SK-N-SH treated with all-trans-retinoic acid at 6 μM for 48 hours (cell line): ENCODE results near the gene HMGCR.

ENCODE experiments used
- ARNTL ChIP-seq: fragments of 450-650 bp; formaldehyde crosslinking; IDR thresholded peaks from 2 replicates; pipeline ENCODE4 v1.5.0; 2020; ENCODE audit warnings: low read depth, mild to moderate bottlenecking, moderate library complexity, borderline replicate concordance
- BACH2 ChIP-seq: fragments of 250-450 bp; sonication (Bioruptor Pico); IDR thresholded peaks from 2 replicates; pipeline ENCODE4 v1.9.0; 2021; ENCODE audit warnings: mild to moderate bottlenecking, borderline replicate concordance
- CSDC2 ChIP-seq: fragments of 250-450 bp; sonication (Bioruptor Pico); IDR thresholded peaks from 2 replicates; pipeline ENCODE4 v1.5.0; 2020; ENCODE audit warnings: mild to moderate bottlenecking, moderate library complexity
- PATZ1 ChIP-seq: fragments of 250-450 bp; sonication (Bioruptor Pico); IDR thresholded peaks from 2 replicates; pipeline ENCODE4 v1.8.0; 2020; ENCODE audit warnings: mild to moderate bottlenecking, moderate library complexity, borderline replicate concordance
- PPARA ChIP-seq: fragments of 250-450 bp; sonication (Bioruptor Pico); IDR thresholded peaks from 2 replicates; pipeline ENCODE4 v1.5.0; 2020; ENCODE audit warnings: mild to moderate bottlenecking, borderline replicate concordance
- TCF4 ChIP-seq: fragments of 250-450 bp; sonication (Bioruptor Pico); IDR thresholded peaks from 2 replicates; pipeline ENCODE4 v1.8.0; 2021; ENCODE audit warnings: mild to moderate bottlenecking, moderate library complexity, borderline replicate concordance
- ZFP3 ChIP-seq: fragments of 250-450 bp; sonication (Bioruptor Pico); IDR thresholded peaks from 2 replicates; pipeline ENCODE4 v1.5.0; 2020; ENCODE audit warnings: mild to moderate bottlenecking, moderate library complexity
- ZFP30 ChIP-seq: fragments of 450-650 bp; formaldehyde crosslinking; IDR thresholded peaks from 2 replicates; pipeline ENCODE4 v1.5.0; 2022; ENCODE audit warnings: mild to moderate bottlenecking, moderate library complexity
- ZNF70 ChIP-seq: fragments of 450-650 bp; formaldehyde crosslinking; IDR thresholded peaks from 2 replicates; pipeline ENCODE4 v1.5.0; 2020; ENCODE audit warnings: mild to moderate bottlenecking, moderate library complexity
- ZNF8 ChIP-seq: fragments of 450-650 bp; formaldehyde crosslinking; IDR thresholded peaks from 2 replicates; pipeline ENCODE4 v1.5.0; 2020; ENCODE audit warnings: mild to moderate bottlenecking, moderate library complexity
- TF ChIP-seq, protein P1 (sequence below): fragments of 250-450 bp; sonication (Bioruptor Pico); IDR thresholded peaks from 2 replicates; pipeline ENCODE4 v1.5.1; 2020; ENCODE audit warnings: low read depth, mild to moderate bottlenecking, moderate library complexity
- TF ChIP-seq, protein P2 (sequence below): fragments of 250-450 bp; sonication (Bioruptor Pico); IDR thresholded peaks from 2 replicates; pipeline ENCODE4 v1.8.0; 2021; ENCODE audit warnings: low read depth, mild to moderate bottlenecking, moderate library complexity, borderline replicate concordance

GRCh38 chr5:75319638-75320037 lies 17.4 kb upstream of the HMGCR start:
- TF ChIP-seq PPARA (CRISPR knock-in tag) (no peak), ZNF70 (CRISPR knock-in tag) (no peak), ZFP30 (CRISPR knock-in tag) (no peak), TCF4 (CRISPR knock-in tag) (no peak), BACH2 (CRISPR knock-in tag) (no peak), CSDC2 (CRISPR knock-in tag) (no peak), PATZ1 (CRISPR knock-in tag) (no peak), ZNF8 (CRISPR knock-in tag) (no peak), ZFP3 (no peak), ARNTL (no peak)
- TF ChIP-seq, protein P1, sequence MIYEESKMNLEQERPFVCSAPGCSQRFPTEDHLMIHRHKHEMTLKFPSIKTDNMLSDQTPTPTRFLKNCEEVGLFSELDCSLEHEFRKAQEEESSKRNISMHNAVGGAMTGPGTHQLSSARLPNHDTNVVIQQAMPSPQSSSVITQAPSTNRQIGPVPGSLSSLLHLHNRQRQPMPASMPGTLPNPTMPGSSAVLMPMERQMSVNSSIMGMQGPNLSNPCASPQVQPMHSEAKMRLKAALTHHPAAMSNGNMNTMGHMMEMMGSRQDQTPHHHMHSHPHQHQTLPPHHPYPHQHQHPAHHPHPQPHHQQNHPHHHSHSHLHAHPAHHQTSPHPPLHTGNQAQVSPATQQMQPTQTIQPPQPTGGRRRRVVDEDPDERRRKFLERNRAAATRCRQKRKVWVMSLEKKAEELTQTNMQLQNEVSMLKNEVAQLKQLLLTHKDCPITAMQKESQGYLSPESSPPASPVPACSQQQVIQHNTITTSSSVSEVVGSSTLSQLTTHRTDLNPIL: no peak
- TF ChIP-seq, protein P2, sequence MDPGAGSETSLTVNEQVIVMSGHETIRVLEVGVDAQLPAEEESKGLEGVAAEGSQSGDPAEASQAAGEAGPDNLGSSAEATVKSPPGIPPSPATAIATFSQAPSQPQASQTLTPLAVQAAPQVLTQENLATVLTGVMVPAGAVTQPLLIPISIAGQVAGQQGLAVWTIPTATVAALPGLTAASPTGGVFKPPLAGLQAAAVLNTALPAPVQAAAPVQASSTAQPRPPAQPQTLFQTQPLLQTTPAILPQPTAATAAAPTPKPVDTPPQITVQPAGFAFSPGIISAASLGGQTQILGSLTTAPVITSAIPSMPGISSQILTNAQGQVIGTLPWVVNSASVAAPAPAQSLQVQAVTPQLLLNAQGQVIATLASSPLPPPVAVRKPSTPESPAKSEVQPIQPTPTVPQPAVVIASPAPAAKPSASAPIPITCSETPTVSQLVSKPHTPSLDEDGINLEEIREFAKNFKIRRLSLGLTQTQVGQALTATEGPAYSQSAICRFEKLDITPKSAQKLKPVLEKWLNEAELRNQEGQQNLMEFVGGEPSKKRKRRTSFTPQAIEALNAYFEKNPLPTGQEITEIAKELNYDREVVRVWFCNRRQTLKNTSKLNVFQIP (CRISPR knock-in tag): no peak
